Activated T-cell treated with anti-CD3 and anti-CD28 coated beads, Interleukin-2, amount 50 U/mL, for 48 hours (primary cell): Measurements from ENCODE around the gene HIC2.
"Not testable (repeated sequence)": the region's sequence is repeated elsewhere in the genome, so short reads cannot be mapped to it uniquely, and the experiment has no call there.

Experiments used
- DNase-seq, 2 experiments: peaks; one replicate each; pipeline ENCODE4 v3.0.0-alpha.2; 2020

Gene HIC2

DNA sequence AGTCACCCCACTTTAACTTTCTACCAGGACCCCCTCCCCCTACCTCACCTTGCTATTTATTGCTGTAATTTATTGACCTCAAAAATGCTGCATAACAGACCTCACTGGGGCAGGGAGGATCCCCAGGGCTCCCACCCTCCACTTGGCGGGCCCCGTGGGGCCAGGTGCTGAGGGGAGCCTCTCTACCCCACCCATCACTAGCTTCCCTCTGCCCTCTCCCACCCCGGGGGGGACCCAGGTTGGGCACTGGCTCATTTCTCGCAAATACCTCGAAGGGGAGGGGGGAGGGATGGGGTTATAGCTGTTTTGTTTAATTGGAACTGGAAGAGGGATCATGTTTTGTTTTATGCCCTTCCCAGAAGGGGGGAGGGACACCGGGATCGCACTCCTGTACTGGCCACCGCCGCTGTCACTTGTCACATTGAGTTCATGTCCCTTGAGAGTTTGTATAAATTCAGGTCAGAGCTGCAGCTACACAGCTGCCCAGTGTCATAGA, 33.7 kb downstream of the HIC2 start:
- peak in 1 of 2 experiments; percentile 6 for DNase-seq

DNA sequence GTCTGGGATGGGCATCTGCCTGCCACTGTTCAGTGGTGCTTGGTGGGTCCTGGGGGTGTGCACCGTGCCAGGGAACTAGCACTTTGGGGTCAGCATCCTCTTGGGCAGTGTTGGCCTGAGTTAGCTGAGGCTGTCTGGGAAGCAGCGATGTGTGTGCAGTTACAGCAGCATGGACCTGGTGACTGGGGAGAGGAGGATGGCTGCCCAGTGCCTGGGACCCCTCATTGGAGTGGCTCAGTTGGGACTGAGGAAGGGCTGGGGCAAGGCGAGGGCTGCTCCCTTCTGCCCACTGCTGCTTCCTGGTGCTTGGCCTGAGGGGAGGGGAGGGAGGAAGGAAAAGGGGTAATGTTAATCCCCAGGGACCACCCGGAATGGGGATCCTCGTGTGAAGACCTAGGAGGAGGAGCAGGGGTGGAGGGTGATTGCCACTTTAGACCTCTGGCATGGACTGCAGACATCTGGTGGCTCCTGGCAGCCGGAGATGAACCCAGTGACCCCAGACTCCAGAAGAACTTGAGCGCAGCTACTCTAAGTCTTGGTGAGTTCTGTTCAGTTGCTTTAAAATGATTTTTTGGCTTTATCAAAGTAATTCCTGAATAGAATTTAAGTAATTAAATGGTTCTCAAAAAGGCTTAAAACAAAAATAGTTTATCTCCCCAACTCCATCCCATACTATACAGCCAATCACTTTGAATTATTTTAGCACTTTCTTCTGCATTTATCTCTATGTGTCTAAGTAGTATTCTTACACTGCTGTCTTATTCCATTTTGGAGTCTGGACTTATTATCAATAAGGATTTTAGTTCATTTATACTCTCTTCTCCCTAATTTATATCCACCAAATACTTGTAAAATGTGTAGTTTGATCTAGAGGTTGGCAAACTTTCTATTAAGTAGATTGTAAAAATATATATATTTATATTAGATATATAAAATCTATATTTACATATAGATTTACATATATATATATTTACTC, 34.7 kb downstream of the HIC2 start:
- no peak for DNase-seq

DNA sequence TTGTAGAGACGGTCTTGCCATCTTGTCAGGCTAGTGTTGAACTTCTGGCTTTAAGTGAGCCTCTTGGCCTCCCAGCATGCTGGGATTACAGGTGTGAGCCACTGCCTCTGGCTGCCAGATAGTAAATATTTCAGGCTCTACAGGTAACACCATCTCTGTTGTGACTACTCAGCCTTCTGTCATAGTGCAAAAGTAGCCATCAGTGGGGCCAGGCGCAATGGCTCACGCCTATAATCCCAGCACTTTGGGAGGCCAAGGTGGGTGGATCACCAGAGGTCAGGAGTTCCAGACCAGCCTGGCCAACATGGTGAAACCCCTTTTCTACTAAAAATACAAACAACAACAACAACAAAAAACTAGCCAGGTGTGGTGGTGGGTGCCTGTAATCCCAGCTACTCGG, 35.5 kb downstream of the HIC2 start:
- peak in 1 of 2 experiments; percentile 7 for DNase-seq

DNA sequence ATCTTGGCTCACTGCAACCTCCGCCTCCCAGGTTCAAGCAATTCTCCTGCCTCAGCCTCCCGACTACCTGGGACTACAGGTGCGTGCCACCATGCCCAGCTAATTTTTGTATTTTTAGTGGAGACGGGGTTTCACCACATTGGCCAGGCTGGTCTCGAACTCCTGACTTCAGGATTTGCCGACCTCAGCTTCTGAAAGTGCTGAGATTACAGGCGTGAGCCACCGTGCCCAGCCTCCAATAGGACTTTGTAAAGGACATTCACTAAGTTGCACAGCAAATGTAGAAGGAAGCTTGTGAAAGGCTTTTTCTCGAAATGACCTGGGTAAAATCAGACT, 37.8 kb downstream of the HIC2 start:
- not testable (repeated sequence) for DNase-seq

DNA sequence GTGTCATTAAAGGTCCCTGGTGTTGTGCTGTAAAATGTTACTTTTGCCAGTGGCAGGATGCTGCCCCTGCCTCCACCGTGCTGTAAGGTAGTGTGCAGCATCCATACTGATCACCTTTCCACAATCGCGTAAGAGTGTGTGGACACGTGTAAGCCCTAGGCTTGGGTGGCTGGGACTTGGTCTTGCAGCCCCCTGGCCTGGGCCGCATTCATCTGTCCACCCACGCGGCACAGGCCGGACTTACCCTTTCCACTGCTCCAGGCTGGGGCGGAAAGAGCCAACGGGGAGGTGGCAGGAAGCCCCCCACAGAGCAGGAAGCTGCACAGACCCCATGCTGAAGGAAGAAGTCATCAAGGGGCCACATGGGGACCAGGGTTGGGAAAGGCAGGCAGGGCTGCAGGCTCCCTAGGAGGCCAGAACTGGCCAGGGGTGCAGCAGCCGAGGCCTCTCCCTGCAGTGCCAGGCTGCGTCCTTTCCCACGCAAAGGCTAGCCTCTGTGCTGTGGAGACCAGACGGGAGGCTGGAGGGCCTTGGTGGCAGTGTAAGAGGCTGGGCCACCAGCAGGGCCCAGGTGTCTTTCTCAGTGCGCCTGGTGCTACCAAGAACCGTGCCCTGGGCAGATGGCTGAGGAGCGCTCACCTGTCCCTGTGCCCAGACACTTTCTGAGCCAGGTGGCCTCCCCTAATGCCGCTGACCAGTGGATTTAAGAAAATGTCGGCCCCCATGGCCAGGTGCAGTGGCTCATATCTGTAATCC, 38.3 kb downstream of the HIC2 start:
- no peak for DNase-seq

DNA sequence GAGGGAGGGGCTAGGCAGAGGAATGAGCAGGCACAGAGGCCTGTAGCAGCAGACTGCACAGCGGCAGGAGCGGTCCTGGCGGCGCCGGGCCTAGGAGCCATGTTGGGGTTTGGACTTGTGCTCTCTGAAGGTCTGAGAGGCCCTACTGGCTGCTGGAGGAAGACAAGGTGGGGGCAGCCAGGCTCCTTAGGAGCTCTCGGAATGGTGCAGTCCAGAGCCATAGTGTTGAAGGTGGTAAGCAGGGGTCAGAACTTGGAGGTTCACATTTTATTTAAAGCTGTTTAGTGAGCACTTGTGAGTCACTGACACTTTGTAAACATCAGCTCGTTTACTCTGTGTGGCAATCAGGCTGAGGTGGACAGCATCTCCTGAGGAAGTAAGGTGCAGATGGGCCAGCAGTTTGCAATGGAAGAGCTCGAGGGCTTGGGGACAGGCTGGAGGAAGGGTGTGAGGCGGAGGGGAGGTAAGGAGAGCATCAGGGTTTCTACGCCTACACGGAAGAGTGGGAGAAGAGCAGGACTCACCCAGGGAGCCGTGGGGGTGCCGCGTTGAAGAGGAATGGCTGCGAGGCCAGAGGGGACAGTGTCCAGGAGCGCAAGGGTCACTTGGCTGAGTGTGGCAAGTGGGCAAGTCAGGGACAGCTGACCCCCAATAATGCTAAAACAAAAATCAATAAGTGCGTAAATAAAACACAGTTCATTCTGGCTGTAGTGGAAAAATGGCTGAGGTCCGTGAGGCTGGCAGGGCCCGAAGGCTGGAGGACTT, 40.0 kb downstream of the HIC2 start:
- DNase-seq = no peak

DNA sequence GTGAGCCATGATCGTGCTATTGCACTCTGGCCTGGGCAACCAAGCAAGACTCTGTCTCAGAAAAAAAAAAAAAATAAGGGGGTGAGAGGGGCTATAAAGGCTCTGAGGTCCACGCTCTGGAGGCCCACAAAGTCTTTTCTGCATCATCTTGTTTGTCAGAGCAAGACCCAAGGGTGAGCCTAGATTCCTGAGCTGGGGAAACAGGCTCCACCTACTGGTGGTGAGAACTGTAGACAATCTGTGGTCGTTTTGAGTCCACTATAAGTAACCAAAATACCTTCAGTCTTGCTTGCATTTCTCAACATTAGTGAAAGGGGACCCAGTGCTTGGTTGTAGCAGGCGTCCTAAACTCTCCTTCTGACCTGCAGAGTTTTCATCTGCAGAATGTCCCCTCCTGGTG, 45.5 kb downstream of the HIC2 start:
- not testable (repeated sequence) for DNase-seq

DNA sequence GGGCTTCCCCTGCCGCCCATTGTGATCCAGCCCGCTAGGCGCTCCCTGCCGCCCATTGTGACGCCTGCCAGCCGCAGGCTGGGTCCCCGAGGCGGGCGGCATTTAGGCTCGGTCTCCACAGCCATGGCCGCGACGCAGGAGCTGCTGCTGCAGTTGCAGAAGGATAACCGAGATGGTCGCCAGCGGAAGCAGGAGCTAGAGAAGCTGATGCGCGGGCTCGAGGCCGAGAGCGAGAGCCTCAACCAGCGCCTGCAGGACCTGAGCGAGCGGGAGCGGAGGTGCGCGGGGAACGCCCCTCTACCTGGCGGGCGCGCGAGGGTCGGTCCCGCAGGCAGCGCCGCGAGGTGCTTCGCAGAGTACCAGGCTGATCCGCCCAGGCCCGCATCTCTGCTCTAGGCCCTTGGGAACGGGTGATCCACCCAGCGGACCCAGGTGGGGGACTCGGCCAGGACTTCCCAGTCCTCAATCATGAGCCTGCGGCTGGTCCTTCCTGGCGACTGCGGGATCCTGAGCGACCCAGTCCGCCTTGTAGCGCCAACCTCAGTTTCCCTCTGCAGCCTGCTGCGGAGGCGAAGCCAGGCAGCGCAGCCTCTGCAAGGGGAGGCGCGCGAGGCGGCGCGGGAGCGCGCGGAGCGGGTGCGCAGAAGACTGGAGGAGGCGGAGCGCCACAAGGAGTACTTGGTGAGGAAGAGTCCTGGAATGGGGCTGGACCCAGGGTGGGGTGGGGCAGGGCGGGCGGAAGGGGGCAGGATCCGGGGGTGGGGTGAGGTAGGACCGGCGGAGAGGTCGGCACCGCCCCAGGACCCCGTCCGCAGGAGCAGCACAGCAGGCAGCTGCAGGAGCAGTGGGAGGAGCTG, 50.4 kb downstream of the HIC2 start, which contains the start of gene TMEM191C:
Gene TMEM191C (plus strand): TSS at position 51 of the 857 bp plus-strand sequence. CDS start 73 bp downstream, at position 124.
- DNase-seq = not testable (repeated sequence)

DNA sequence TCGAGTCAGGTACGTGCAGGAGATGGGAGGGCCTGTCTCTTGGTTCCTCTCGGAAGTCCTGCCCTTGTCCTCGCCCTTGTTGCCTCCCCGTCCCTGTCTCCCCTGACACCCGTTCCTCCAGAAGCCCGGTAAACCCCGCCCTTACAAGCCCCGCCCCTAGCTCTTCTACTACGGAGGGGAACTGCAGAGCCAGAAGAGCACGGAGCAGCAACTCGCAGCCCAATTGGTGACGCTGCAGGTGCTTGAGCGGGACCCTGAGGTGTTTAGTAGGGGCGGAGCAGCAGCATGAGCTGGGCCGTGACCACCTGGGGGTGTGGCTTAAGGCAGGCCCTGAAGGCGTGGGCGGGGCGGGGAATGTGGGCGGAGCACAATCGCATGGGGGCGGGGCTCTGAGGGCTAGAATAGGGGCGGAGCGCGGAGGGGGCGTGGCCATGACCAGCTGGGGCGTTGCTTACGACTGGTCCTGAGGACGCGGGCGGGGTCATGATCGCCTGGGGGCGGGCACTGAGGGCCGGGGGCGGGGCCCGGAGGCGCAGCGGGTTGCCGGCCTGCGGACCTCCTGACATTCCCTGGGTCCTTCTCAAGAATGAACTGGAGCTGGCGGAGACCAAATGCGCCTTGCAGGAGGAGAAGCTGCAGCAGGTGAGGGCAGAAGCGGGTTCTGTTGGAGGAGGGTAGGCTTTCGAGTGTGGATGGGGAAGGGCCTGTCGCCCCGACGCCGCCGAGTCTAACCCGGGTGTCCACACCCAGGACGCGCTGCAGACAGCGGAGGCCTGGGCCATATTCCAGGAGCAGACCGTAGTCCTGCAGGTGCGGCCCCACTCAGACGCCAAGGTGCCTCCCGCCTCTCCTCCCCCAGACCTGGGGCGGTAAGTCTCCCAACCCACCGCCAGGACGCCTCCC, 51.3 kb downstream of the HIC2 start:
- peak; percentile 91 for DNase-seq

DNA sequence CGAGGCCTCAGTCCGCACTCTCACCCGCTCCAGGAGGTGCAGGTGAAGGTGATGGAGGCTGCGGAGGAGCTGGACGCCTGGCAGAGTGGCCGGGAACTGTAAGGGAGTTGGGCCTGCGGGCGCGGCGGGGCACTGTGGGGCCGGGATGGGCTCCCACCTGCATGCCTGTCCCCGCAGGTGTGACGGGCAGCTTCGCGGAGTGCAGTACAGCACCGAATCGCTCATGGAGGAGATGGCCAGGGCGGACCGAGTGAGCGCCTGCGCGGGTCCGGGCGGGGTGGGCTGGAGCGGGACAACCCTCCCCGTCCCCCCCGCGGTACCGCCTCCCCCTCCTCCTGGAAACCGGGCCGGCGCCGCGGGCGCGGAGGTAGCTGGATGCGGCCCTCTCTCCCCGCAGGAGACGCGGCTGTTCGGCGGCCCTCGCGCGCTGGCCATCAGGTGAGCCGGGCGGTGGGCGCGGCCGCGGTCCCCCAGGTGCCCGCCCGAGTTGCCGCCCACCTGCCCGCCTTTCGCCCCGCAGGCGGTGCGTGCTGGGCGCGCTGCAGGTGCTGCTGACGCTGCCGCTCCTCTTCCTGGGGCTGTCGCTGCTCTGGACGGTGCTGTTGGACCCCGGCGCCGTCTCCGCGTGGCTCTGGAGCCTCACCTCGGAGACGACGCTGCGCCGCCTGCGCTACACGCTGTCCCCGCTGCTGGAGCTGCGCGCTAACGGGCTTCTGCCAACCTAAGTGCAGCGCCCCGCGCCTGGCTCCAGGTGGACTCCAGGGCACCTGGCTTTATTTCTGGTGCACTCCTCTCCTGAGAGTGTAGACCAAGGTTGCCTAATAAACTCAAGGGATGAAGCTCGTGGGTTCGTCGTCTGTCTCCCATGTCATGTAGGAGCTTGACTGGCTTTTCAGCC, 52.2 kb downstream of the HIC2 start:
- not testable (repeated sequence) for DNase-seq

DNA sequence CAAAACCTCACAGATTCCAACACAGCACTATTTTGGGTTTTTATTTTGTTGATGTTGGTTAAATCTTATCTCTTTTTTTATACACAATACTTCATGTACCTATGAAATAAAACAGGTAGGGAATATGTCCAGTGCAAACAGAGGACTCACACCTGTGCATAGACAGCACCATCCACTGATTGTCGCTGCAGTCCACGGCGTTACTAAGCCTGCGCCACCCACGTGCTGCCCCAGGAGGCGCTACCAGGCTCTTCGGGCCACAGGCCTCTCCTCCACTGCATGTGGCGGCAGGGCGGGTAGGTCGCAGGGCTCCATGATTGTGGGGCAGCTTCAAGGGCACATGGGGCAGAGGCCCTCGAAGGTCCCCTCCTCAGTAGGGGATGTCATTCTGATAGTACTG, 55.8 kb downstream of the HIC2 start:
- DNase-seq = not testable (repeated sequence)

DNA sequence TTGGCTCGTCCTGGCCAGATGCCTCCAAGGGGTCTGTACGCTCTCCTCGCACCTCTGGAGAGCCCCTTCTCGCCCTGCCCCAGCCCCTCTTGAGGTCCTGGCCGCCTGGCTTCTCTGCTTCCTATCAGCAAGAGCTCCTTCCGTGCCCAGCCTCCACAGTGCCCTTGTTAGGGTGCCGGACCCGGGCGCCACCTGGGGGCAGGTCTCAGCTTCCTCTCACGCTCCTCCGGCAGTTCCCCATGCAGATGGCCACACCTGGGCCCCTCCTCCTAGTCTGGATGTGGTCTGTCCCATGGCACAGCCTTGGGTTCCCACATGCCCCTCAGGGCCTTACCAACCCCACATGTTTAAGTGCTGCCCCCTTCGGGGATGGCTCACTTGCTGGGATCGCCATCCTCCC, 56.5 kb downstream of the HIC2 start:
- not testable (repeated sequence) for DNase-seq

DNA sequence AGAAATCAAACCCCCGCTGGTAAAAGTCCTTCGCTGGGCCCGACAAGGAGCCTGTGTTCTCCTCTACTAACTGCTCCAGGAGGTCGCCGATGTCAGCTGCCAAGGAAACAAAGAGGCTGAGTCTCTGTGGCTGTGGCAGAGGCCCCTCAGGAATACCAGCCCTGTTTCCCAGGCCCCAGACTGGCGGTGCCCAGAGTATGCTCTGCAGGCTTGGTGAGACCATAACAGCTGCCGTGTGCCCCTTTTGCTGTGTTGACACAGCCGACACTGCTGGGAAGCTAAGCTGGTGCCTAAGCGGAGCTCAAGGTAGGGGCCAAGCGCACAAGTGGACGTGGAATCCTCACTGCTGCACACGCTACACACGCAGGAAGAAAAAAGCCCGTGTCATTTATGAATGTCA, 66.9 kb downstream of the HIC2 start:
- not testable (repeated sequence) for DNase-seq

DNA sequence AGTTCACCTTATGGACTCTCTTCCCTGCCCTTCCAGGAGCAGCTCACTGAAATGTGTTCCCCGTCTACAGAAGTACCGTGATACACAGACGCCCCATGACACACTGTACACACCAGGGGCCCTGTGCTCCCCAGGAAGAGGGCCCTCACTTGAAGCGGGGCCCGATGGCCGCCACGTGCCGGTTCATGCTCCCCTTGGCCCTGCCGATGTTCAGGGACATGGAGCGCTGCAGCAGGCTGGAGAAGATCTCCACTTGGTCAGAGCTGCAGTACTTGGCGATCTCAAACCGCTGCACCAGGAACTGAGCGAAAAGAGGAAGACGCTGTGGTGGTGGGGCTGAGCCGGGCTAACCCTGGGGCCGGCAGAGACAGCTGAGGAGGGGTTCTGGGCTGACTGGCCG, 70.6 kb downstream of the HIC2 start:
- DNase-seq = not testable (repeated sequence)

DNA sequence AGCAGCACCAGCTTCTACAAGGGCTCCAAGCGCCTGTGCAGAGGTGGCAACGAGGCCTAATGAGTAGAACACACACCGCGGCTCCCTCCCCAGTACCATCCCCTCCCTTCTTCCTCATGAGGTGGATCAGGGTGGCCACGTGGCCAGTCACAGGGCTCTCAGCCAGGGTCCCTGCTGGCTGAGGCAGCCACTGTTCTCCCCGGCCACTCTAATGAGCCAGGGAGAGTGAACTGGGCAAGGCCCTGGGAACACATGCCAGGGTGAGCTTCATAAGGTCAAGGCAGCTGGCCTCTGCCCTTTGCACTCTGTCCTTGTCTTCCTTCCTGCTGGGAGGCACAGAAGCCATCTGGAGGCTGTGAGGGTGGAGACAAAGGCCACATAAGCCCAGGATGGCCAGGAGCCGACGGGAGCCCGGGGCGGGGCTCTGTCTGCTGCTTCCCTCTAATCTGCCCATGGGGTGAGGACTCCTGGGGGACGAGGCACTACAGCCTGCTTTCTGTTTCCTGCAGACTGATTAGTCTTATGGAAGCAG, 72.0 kb downstream of the HIC2 start:
- DNase-seq = not testable (repeated sequence)

DNA sequence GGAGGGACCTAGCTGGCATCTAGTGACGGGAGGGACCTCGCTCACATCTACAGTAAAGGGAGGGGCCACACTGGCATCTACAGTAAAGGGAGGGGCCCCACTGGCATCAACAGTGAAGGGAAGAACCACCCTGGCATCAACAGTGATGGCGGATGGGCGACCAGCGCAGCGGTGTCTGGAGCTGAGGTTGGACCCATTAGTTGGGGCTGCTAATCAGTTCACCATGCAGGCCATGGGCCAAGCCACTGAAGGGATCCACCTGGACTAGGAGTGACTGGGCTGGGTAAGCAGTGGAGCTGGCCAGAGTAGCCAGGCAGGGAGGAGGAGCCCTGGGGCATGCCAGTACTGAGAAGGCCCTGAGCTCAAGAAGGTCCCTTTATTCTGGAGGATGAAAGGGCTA, 73.4 kb downstream of the HIC2 start:
- not testable (repeated sequence) for DNase-seq

DNA sequence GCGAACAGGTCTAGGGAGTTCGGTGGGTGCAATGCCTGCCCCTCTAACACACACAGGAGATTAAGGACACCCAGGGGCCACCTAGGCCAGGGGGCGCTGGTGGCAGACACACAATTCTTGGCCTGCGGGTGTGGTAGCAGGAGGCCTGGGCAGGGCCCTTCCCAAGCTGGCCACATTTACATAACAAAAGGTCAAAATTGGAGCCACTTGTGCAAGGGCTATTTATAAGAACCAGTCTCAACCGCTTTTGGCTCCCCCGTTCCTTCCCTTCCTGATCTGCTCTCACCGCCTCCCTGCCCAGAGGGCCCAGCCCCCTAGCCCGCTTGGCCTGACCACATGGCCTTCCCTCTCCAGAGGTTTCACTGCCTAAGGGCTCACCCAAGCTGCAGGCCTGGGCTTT, 75.1 kb downstream of the HIC2 start:
- not testable (repeated sequence) for DNase-seq

DNA sequence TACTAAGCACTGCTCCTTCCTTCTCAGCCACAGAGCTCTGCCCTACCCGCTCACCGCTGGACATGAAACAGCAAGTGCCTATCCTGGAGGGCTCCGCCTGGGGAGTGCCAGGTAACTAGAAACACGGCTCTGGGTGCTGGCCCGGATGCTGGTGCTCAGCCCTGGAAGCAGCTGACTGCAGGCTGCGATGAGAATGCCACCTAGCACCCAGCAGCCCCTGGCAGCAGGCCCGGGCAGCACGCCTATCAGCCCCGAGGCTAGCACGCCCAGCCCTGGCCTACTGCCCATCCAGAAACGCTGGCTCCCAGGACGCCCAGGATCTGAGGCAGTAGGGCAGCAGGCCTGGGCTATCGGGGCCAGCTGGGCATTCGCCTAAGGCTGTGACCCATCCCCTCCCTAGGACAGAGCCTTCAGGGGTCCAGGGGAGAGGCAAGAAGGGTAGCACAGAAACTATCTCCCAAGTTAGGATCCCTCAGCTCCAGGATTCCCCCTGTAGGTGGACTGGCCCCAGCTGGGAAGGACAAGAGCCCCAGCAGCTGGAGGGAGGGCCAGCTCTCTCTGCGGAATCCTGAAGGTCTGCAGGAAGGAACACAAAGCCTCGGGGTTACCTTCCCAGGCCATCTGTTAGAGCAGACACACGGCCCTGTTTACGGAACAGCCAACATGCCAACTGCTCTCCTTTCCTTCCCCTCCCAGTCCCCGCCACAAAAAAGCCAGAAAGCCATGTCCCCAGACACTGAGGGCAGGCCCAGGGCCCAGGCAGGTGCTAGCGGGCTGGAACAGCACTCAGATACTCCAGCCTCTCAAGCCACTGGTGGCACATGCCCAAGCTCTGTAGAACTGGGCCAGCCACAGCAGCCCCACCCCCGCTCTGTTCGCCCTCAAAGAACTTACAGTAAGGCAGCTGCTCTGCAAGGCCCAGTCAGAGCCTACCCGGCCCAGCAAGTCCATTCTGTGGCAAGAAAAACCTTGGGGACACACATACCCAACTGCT, 76.9 kb downstream of the HIC2 start:
- DNase-seq = not testable (repeated sequence)
